HG03521 (cell line): Measurements from ENCODE around the gene MYH14.

Experiments used
- ATAC-seq: cut with Tn5 transposase; IDR thresholded peaks from one replicate; pipeline ENCODE4 v1.9.1; 2021; ENCODE audit warnings: mild to moderate bottlenecking, moderate library complexity; ENCODE audit not compliant: unreplicated experiment

MYH14 gene

DNA sequence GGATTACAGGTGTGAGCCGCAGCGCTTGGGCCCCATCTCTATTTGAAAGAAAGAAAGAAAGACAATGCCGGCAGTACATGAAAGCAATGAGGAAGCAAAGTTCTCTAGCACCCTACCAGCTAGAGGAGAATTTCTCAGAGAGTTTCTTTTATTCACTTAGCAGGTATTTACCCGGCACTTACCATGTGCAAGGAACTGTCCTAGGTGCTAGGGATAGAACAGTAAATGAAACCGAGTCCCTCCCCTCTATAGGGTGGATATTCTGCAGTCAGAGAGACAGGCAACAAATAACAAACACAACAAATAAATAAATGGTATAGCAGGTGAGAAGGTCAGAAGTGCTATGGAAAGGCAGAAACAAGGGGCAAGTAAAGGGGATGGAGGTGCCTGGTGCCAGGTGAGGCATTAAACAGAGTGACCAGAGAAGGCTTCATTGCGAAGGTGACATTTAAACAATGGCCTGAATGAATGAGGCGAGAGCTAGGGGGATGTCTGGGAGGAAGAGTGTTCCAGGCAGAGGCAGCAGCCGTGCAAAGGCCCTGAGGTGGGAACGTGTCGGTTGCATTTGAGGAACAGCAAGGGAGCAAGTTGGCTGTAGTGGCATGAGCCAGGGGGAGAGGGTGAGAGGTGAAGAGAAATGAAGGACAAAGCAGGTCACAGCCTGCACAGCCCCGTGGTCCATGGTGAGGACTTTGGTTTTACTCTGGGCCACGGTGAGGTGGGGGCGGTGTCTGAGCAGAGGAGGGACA is 10.8 kb upstream of the MYH14 start:
- no peak for ATAC-seq

DNA sequence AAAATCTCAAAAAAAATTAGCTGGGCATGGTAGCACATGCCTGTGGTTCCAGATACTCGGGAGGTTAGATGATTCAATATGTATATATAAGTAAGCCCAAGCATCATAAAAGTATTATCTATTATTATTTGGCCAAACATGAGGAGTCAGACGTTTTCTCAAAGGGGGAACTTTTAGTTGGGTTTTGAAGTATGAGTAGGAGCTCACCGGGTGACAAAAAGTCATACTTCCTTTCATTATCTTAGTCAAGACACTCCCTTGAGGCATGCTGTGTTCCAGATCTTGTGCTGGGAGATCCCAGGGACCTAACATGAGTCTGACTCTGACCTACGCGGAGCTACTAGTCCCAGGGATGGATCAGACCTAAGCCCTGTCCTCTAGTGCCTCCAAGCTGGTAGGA is 8.2 kb upstream of the MYH14 start:
- ATAC-seq = no peak

DNA sequence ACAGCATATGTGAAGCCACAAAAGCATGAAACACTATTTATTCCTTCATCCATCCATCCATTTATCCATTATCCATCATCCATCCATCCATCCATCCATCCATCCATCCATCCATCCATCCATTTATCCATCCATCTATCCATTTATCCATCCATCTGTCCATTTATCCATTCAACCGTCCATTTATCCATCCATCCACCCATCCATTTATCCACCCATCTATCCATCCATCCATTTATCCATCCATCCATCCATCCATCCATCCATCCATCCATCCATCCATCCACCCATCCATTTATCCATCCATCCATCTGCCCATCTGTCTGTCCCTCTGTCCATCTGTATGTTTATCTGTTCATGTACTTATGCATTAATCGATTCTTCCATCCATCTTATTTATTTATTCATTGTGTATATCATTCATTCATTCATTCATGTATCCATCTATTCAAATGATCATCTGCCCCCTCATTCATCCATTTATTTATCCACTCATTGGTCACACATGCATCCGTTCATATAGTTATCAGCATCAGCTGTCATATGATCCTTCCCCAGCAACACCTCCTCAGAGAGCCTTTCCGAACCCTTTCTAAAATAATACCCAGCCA is 7.0 kb upstream of the MYH14 start:
- no peak for ATAC-seq

DNA sequence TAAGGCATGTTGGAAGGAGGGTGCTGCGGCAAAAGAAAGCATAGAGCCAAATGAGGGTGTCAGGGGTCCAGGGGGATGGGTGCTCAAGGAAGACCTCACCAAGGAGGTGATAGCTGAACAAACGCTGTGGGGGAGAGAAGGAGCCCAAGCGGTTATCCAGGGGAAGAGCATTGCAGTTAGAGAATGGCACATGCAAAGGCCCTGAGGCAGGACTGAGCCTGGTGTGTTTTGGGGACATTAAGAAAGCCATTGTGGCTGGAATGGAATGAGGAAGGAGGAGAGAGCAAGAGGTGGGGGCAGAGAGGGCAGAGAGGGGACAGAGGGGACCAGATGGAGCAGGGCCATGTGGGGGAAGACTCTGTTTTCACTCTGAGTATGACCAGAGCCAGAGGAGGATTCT is 6.1 kb upstream of the MYH14 start:
- ATAC-seq = no peak

DNA sequence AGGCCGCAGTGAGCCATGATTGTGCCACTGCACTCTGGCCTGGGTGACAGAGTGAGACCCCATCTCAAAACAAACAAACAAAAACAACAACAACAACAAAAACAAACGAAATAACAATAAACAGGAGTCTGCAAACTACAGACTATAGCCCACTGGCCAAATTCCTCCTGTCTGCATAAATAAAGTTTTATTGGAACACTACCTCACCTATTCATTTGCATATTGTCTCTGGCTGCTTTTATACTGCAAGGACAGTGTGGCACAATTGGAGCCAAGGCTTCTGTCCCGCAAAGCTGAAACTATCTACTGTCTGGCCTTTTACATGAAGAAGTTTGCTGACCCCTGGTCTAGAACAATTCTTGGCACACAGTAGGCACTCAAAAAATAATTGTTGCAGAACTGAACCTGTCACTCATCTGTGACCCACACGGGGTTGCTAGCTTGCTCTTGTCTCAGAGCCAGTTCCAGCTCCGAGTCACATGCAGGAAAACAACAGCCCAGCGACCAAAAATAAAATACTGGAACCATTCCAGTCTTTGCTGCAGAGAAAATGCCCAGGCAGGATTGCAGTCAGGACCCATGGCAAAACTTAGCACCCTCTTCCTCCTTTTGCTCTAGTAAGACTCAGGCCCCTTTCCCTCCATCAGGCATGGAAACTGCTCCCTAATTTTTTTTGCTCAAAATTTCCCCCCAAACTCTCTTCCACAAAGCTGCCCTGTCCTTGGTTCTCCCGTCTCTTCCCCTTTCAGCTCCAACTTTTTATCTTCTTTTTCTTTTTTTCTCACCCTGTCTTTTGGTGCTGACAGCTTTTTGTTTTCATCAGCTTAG is 4.8 kb upstream of the MYH14 start:
- no peak for ATAC-seq

DNA sequence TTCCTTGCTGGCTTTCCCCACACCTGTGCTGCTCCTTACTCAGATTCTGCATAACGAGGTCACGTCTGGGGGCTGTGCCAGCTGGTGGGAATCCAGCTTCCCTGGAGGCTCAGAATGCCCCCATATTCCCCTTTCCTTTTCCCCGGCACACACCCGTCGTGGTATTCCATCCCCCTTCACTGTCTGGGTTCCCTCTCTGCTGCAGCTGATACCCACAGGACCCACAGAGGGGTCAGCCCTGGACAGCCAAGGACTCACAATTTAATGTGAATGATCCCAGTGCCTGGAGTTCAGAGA is 4.2 kb upstream of the MYH14 start:
- ATAC-seq = no peak

DNA sequence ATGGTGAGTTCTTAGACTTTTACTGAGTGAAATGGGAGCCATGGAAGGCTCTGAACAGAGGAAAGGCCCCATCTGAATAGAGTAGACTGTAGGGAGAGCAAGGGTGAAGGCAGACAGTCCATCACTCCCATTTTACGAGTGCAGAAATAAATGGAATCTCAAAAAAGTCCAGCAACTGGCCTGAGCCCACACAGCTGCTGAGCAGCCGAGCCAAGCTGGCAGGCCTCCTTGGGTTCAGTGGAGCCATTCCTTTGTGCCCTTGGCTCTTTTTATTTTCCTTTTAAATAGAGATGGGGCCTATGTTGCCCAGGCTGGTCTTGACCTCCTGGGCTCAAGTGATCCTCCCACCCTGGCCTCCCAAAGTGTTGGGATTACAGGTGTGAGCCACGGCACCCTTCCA is 1.0 kb upstream of the MYH14 start:
- ATAC-seq = no peak

DNA sequence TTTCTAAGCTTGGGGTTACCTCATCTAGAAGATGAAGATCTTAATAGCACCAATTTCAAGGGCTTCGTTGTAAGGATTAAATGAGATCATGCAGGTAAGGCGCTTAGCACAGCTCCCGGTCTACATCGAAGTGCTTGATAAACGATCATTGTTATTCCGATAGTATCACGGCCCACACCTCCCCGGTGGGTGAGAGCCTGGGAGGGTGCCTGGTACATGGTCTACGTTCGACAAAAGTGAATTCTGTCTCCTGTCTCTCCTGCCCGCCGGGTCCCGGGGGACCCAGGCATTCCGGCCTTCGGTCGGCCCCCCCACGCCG is 501 bp upstream of the MYH14 start:
- no peak for ATAC-seq

DNA sequence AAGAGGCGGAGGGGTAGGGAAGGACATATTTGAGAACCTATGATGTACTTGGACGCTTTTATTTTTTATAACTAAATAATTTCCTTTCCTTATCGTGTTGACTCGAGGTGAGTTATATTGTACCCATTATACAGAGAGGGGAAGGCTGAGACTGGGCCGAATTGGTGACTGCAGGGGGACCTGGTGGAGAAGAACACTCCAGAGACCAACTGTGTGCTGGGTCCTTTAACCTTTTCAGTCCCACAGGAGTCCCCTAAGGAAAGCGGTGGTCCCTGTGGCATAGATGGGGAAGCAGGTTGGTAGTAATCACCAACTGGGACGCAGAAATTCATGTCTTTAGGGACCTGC is 633 bp downstream of the MYH14 start:
- ATAC-seq = no peak

DNA sequence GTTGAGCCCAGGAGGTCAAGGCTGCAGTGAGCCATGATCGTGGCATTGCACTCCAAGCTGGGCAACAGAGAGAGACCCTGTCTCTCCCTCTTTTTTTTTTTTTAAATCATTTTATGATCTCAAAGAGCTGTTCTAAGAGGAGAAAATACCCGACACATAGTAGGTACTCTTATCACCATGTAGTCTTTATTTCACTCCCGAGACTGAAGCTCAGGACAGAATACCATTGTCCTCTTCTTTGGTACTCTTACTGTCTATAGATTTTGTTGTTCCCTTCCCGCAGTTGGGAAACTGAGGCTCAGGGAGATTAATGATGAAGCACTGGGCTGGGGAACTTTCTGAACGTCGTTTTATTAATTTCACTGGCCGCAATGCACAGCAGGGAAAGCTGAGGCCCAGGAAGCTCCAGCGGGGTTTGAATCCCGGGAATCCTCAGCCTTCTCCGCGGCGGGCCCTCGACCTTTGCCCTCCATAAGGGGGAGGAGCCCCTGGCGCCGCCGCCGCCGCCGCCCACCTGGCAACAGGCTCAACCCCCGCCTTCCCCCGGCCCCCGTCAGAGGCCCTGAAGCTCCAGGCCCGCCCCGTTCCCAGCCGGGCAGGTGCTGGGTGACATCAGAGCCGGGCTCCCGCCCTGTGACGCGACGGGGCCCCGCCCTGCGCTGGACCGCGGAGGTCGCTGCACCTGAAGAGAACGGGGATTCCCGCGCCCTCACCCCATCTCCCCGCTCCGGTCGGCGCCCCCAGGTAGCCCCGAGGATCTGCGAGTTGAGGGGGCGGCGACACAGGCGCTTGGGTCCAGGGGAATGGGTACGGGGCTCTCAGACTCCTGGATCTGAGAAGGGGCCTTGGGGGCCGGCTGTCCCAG is 1.6 kb downstream of the MYH14 start:
- ATAC-seq = no peak

DNA sequence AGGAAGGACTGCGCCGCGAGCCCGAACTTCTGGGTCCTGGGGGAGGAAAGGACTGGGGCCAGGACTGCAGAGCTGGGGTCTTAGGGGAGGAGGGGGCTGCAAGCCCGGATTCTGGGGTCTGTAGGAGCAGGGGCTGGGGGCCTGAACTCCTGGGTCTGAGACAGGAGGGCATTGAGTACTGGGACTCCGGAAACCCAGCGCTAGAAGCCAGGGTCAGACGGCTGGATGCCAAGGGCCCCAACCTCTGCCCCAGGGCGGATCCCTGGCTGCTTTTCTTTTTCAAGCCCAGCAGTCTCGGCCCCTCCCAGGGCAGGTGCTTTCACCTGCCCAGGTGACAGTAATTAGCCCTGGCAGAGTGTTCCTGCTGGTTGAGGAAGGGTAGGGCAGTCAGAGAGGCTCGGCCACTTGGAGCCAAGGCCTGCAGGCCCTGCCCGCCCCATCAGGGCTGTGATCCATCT is 2.3 kb downstream of the MYH14 start:
- ATAC-seq = no peak

DNA sequence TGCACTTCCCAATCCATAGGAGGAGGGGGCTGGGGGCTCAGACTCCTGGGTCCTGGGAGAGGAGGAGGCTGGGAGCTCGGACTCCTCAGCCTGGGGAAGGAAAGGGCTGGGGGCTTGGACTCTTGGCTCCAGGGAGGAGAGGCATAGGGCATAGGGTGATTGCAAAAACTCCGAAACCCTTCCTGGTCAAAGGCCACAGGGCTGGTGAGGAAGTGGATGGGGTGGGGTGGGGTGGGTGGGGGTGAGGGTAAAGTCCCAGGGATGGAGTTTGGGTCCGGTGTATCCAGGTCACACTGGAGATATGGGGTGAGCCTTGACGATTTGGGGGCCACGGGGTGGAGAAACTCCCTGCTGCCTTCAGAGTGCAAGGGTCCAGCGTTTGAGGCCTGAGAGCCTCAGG is 2.8 kb downstream of the MYH14 start:
- no peak for ATAC-seq

DNA sequence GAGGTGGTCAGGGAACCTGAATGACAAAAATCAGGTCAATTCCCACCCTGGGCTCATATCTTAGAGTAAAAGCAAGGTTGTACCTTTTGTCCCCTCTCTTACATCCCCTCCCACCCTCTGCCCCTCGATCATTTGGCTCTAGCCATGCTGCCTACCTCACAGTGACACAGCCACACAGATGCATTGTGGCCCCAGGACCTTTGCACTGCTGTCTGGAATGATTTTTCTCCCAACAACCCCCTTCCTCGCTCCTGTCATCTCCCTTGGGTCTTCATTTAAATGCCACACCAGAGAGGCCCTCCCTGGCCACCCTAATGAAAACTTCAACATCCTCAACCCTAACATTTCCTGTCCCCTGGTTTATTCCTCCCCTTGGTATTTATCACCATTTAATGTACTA is 4.3 kb downstream of the MYH14 start:
- ATAC-seq = no peak

DNA sequence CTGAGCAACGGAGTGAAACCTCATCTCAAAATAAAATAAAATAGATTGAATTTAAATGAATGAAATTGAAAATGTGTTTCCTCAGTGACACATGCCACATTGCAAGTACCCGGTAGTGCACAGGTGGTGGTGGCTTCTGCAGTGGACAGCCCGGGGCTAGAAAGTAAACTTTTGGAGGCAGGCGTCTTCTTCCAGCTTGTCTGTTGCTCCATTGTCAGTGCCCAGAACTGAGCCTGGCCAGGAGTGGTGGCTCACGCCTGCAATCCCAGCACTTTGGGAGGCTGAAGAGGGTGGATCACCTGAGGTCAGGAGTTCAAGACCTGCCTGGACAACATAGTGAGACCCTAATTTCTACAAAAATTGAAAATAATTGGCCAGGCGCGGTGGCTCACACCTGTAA is 5.7 kb downstream of the MYH14 start:
- ATAC-seq = no peak

DNA sequence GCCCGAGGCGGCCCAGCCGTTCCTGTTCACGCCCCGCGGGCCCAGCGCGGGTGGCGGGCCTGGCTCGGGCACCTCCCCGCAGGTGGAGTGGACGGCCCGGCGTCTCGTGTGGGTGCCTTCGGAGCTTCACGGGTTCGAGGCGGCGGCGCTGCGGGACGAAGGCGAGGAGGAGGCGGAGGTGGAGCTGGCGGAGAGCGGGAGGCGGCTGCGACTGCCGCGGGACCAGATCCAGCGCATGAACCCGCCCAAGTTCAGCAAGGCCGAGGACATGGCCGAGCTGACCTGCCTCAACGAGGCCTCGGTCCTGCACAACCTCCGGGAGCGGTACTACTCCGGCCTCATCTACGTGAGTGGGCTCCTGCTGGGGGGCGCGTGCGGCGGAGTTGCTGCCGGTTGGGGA is 7.0 kb downstream of the MYH14 start:
- no peak for ATAC-seq

DNA sequence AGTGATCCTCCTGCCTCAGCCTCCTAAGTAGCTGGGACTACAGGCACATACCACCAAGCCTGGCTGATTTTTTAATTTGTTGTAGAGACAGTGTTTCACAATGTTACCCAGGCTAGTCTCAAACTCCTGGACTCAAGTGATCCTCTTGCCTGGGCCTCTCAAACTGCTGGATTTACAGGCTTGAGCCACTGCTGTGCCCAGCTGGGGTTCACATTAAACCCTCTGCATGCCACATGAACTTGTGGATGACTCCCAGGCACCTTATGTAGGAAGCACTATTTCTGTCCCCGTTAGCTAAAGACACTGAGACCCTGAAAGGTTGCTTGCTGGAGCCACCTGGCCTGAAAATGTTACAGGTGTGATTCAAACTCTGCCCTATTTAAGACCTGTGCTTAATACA is 10.5 kb downstream of the MYH14 start:
- no peak for ATAC-seq

DNA sequence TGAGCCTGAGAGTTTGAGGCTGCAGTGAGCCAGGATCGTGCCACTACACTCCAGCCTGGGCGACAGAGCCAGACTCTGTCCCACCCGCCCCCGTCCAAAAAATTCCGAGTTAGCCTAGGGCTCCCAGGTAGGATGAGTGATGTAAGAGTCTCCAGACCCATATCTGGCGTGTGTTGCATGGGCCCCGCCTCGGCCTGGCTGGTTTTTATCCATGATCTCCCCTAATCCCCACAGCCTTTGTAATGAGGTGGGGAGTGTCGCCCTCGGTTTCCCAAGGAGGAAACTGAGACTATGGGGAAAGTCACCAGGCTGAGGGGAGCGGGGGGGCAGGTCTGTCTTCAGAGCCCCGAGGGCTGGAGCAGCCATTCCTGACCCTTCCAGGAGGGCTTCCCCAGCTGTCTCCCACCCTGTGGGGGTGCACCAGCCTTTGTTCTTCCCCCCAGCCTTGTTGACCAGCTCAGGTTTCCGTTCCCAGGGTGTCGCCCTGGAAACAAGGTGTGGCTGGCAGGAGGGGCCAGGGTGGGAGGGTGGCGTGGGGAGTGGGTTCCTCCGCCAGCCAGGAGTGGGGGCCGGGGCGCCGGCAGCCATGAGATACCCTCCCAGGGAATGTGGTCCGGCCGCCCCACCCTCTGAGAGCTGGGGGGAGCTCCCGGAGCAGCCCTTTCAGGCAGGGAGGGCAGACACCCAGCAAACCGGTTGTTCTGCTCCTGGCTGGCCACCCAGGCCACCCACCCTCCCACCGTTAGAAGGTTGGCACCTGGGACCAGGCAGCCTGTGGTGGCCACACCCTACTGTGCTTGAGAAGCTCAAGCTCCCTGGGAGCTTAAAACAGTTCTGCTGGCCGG is 11.5 kb downstream of the MYH14 start:
- ATAC-seq = no peak

DNA sequence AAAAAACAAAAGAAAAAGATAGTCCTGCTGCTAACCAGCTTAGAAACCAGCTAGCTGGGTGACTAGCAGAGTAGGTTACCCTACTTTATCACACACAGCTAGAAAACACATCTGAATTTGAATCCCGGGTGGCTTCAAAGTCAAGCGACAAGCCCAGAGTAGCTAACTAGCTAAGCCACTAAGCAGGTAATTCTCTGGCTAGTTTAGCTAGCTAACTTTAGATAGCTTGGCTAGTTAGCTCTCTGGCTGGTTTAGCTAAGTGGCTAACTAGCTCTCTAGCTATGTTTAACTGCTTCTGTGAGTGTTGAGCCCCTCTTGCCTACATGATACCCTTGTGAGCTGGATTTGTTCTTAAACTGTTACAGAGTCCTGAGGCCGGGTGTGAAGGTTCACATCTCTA is 12.4 kb downstream of the MYH14 start:
- no peak for ATAC-seq

DNA sequence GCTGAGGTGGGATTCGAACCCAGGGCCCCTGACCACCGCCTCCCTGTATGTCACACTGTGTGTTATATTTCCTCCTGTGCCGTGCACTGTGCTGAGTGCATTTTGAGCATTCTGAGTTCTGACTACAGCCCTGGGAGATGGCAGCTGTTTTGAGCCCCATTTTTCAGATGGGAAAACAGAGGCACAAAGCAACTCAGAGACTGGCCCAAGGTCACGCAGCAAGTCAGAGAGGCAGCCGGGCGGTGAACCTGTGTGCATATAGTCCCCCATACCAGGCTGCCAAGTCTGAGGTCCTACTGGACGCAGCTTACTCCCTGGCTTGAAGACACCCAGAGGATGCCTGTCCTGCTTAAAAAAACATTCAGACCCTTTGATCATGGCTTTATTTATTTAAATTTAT is 17.7 kb downstream of the MYH14 start:
- ATAC-seq = no peak

DNA sequence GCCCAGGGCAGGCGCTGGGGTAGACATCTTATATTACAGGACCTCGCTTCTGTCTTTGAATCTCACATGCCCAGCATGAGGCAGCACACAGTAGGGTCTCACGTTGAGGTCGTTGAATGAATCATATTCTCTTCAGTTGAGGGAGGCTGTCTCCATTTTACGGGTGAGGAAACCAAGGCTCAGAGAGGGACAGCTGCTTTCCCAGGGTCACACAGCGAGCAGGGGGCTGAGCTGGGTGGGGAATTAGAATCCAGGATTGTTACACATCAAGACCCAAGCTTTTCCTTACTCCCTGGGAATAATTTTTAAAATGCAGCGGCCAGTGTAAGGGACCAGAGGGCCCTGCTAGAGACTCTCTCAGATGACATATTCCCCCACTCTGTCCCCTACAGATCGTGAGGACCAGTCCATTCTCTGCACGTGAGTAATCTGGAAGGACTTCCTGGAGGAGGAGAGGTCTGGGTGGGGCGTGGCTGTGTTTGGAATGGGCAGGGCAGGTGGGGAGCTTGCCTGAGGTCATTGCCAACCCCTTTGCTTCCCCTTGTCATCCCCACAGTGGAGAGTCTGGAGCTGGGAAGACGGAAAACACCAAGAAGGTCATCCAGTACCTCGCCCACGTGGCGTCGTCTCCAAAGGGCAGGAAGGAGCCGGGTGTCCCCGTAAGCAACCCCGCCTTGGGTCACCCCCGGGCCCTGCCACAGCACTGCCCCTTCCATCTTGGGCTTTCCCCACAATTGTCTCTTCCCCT is 19.4 kb downstream of the MYH14 start:
- no peak for ATAC-seq
